ENCODE data around the gene GPHA2.

DNA sequence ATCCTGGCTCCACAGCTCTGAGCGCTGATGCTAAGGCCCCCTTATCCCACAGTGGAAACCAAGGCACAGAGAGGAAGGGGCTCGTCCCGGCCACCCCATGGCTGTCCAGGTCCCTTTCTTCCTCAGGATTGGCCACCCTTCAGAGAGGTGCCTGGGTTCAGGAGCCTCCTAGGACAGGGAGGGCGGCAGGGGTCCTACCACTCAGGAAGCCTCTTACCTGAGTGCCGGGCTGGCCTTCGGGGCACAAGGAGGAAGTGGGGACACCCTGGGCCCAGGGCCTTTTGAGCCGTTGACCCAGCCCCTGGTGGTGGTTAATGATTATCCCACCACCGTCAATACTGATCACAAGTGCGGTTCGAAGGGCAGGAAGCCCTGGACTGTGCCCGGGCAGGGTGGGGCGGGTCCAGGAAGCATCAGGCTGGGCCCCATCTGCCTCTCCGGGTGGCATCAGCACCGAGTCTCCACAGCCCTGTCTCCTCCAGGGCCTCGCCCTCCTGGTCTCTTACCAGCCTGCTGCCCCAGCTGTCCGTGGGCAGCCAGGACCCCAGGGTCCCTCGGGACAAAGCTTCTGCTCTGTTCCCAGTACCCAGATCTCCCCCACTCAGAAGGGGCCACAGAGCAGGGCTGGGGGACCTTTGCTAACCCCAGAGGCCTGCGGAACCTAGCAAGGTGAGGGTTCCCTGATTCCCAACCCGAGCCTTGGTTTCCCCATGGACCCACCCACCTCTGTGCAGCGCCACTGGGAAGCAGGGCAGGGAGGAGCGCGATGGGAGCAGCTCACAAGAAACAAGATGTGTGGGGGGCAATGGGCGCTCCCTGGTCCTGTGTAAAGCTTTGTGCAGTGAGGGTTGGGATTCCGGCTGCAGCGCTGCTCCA, 42.3 kb downstream of the GPHA2 start:
- TF ChIP-seq, protein P1, sequence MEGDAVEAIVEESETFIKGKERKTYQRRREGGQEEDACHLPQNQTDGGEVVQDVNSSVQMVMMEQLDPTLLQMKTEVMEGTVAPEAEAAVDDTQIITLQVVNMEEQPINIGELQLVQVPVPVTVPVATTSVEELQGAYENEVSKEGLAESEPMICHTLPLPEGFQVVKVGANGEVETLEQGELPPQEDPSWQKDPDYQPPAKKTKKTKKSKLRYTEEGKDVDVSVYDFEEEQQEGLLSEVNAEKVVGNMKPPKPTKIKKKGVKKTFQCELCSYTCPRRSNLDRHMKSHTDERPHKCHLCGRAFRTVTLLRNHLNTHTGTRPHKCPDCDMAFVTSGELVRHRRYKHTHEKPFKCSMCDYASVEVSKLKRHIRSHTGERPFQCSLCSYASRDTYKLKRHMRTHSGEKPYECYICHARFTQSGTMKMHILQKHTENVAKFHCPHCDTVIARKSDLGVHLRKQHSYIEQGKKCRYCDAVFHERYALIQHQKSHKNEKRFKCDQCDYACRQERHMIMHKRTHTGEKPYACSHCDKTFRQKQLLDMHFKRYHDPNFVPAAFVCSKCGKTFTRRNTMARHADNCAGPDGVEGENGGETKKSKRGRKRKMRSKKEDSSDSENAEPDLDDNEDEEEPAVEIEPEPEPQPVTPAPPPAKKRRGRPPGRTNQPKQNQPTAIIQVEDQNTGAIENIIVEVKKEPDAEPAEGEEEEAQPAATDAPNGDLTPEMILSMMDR (IDR thresholded peaks at IDR 0.05) = no peak
- TF ChIP-seq POLR2A (IDR thresholded peaks at IDR 0.05) (no peak), EP300 (IDR thresholded peaks at IDR 0.05) (no peak)

Data from ovary (tissue), 3 donors.